ENCODE results near the gene NOTCH2.

The NOTCH2 gene

GRCh38 chr1:119870917-119871596 is 198.4 kb downstream of the NOTCH2 start:
- Histone ChIP-seq H3K36me3 (no peaks in the 10 kb centered on the region), H3K9me3 (no peaks in the 10 kb centered on the region), H3K27me3 (no peaks in the 10 kb centered on the region), H3K4me3 (ENCODE audit: low read depth in 1 of 2, low read length in 1 of 2) (no peak overlapping the region), H3K27ac (no peak overlapping the region), H3K4me1 (ENCODE audit: control insufficient read depth in 1 of 2, insufficient read depth in 1 of 2, low read depth in 1 of 2, low read length in 1 of 2) (peaks cover 2 to 3% of the 10 kb centered on the region in 2 experiments)
- TF ChIP-seq CTCF (IDR thresholded peaks at IDR 0.05) = peak; percentile 55

GRCh38 chr1:119869995-119870394 is 199.5 kb downstream of the NOTCH2 start:
- no peaks in the 10 kb centered on the region for H3K36me3 ChIP-seq
- peaks cover 2 to 3% of the 10 kb centered on the region in 2 experiments for H3K4me1 ChIP-seq (ENCODE audit: control insufficient read depth in 1 of 2, insufficient read depth in 1 of 2, low read depth in 1 of 2, low read length in 1 of 2)
- no peak for TF ChIP-seq CTCF (IDR thresholded peaks at IDR 0.05)
- no peaks in the 10 kb centered on the region for H3K27me3 ChIP-seq
- no peak overlapping the region for H3K27ac ChIP-seq
- no peak overlapping the region for H3K4me3 ChIP-seq (ENCODE audit: low read depth in 1 of 2, low read length in 1 of 2)
- H3K9me3 ChIP-seq = no peaks in the 10 kb centered on the region

GRCh38 chr1:119868176-119868575 is 201.3 kb downstream of the NOTCH2 start:
- Histone ChIP-seq H3K36me3 (no peaks in the 10 kb centered on the region), H3K4me1 (ENCODE audit: control insufficient read depth in 1 of 2, insufficient read depth in 1 of 2, low read depth in 1 of 2, low read length in 1 of 2) (peaks cover 2 to 3% of the 10 kb centered on the region in 2 experiments), H3K27me3 (no peaks in the 10 kb centered on the region), H3K4me3 (ENCODE audit: low read depth in 1 of 2, low read length in 1 of 2) (no peak overlapping the region), H3K27ac (no peak overlapping the region), H3K9me3 (no peaks in the 10 kb centered on the region)
- no peak for TF ChIP-seq CTCF (IDR thresholded peaks at IDR 0.05)

GRCh38 chr1:119866451-119866850 is 203.0 kb downstream of the NOTCH2 start:
- TF ChIP-seq CTCF (IDR thresholded peaks at IDR 0.05) = no peak
- Histone ChIP-seq H3K4me1 (ENCODE audit: control insufficient read depth in 1 of 2, insufficient read depth in 1 of 2, low read depth in 1 of 2, low read length in 1 of 2) (peaks cover 2 to 3% of the 10 kb centered on the region in 2 experiments), H3K27ac (no peak overlapping the region), H3K9me3 (no peaks in the 10 kb centered on the region), H3K4me3 (ENCODE audit: low read depth in 1 of 2, low read length in 1 of 2) (no peak overlapping the region), H3K27me3 (no peaks in the 10 kb centered on the region), H3K36me3 (no peaks in the 10 kb centered on the region)

- H3K27ac ChIP-seq = no peak overlapping the region
- no peaks in the 10 kb centered on the region for H3K36me3 ChIP-seq
- no peaks in the 10 kb centered on the region for H3K9me3 ChIP-seq
- no peak overlapping the region for H3K4me3 ChIP-seq (ENCODE audit: low read depth in 1 of 2, low read length in 1 of 2)
- no peaks in the 10 kb centered on the region for H3K4me1 ChIP-seq (ENCODE audit: control insufficient read depth in 1 of 2, insufficient read depth in 1 of 2, low read depth in 1 of 2, low read length in 1 of 2)
- no peaks in the 10 kb centered on the region for H3K27me3 ChIP-seq
- TF ChIP-seq CTCF (IDR thresholded peaks at IDR 0.05) = no peak
Measured at GRCh38 chr1:119865627-119866026, 203.8 kb downstream of the NOTCH2 start.

Measured in neutrophil (primary cell).